ENCODE measurements around the gene COL4A6. TPM values are rescaled to one million over a fixed set of nuclear protein-coding genes. Genes with fewer than 3 reads are reported as not detected.

Gene COL4A6
- total and polyA plus RNA-seq, 2 of the 8 experiments (the other 6 are each of a cell fraction or from before 2014, with no cell fraction given) = 5.9 to 11.8 TPM

DNA sequence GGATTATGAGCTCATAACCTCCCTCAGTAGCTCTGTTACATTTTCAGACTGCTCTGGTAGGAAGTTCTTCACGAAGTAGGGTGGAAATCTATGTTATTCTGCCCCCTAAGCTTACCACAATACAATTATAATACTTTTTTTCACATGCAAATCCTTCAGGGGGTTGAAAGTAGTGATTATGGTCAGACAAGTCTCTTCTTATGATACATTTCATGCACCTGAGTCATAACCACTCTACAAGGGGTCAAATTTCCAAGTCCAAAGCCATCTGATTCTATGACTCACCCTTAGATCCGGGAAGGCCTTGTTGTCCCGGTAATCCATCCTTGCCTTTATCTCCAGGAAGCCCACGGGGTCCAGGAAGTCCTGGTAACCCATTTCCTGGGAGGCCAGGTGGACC, 251.4 kb downstream of the COL4A6 start:
- Histone ChIP-seq H3K4ac (replicated peaks; ENCODE audit: insufficient read length, low read depth, low read length) (no peak overlapping the region), H3K23ac (ENCODE audit: insufficient read length) (no peak overlapping the region), H3K23me2 (ENCODE audit: low read depth, low read length) (no peaks in the 10 kb centered on the region), H3K27ac (ENCODE audit: low read depth, low read length) (no peak overlapping the region), H3K4me3 (ENCODE audit: extremely low read depth in 1 of 4, insufficient read depth in 2 of 4, low read depth in 3 of 4, low read length in 4 of 4) (no peak overlapping the region), H4K91ac (replicated peaks; ENCODE audit: insufficient read length, low read length) (no peak overlapping the region), H4K5ac (ENCODE audit: insufficient read length, low read depth, low read length) (no peak overlapping the region), H2AK5ac (ENCODE audit: low read depth, low read length) (no peak overlapping the region), H4K8ac (ENCODE audit: extremely low read depth, insufficient read depth, low read length) (no peak overlapping the region), H2BK120ac (replicated peaks; ENCODE audit: low read depth, low read length) (no peak overlapping the region), H3K4me1 (replicated peaks in 1 of 4; ENCODE audit: control insufficient read depth in 3 of 4, insufficient read depth in 4 of 4, low read length in 3 of 4) (no peaks in the 10 kb centered on the region), H3K9me3 (ENCODE audit: insufficient read depth in 2 of 2, low read depth in 1 of 2, low read length in 1 of 2) (no peaks in the 10 kb centered on the region), H3K9ac (replicated peaks in 1 of 4; ENCODE audit: extremely low read depth in 1 of 4, low read depth in 3 of 4, low read length in 3 of 4) (no peak overlapping the region), H3K79me1 (ENCODE audit: low read depth, low read length) (no peaks in the 10 kb centered on the region), H2BK5ac (ENCODE audit: low read depth, low read length) (no peak overlapping the region), H3K79me2 (ENCODE audit: control insufficient read depth in 1 of 2, insufficient read depth in 2 of 2, low read length in 2 of 2) (no peaks in the 10 kb centered on the region), H2BK12ac (ENCODE audit: low read depth, low read length) (no peak overlapping the region), H2BK20ac (ENCODE audit: low read length) (no peak overlapping the region), H2BK15ac (ENCODE audit: low read length) (no peak overlapping the region), H4K20me1 (replicated peaks in 1 of 2; ENCODE audit: control insufficient read depth in 1 of 2, insufficient read depth in 2 of 2, low read length in 2 of 2) (no peaks in the 10 kb centered on the region), H3K18ac (ENCODE audit: extremely low read depth, low read length) (no peak overlapping the region), H3K4me2 (ENCODE audit: insufficient read depth in 1 of 2, low read depth in 2 of 2, low read length in 2 of 2) (no peak overlapping the region), H3K14ac (ENCODE audit: insufficient read length) (no peak overlapping the region), H2AFZ (ENCODE audit: low read length) (no peak overlapping the region), H3K27me3 (replicated peaks in 1 of 4; ENCODE audit: control insufficient read depth in 3 of 4, extremely low read depth in 1 of 4, insufficient read depth in 3 of 4, low read length in 3 of 4) (no peaks in the 10 kb centered on the region), H3K36me3 (ENCODE audit: control insufficient read depth in 2 of 4, insufficient read depth in 4 of 4, low read length in 3 of 4) (no peaks in the 10 kb centered on the region; a peak in 1 of 8 replicates), H3K56ac (replicated peaks; ENCODE audit: insufficient read length, low read depth, low read length) (no peak overlapping the region)
- POLR2A ChIA-PET (ENCODE audit: partially characterized antibody) = no interaction called here
- no peak for TF ChIP-seq SRF (IDR thresholded peaks at IDR 0.05; ENCODE audit: low read depth, low read length)
- CTCF ChIA-PET (ENCODE audit: partially characterized antibody) = no interaction called here
- FAIRE-seq (no peak), DNase-seq (ENCODE audit: low read depth in 1 of 2, low spot score in 2 of 2) (no peak)
- 82% methylated on average over 3 of the region's 4 CpGs; no CpG with 5 or more reads in 1 of the 2 experiments for WGBS, 2 experiments (ENCODE audit: extremely low coverage in 1 of 2, insufficient coverage in 1 of 2, insufficient read length in 1 of 2, insufficient replicate concordance in 2 of 2, low coverage in 1 of 2, low lambda C conversion rate in 2 of 2, missing lambda C conversion rate in 1 of 2)

Data from H1 (cell line).